H1 (cell line): Measurements from ENCODE around the gene KCNQ1. TPM values are rescaled to one million over a fixed set of nuclear protein-coding genes. Genes with fewer than 3 reads are reported as not detected.

ENCODE experiments used
- CTCF ChIA-PET: fragments of 300-600 bp; sonication (Branson Sonifier 250); formaldehyde crosslinking; loops from one replicate; lab custom pipeline; 2021; ENCODE audit not compliant: partially characterized antibody; lab: Charles Lee
- POLR2A ChIA-PET: fragments of 300-600 bp; sonication (Branson Sonifier 250); formaldehyde crosslinking; loops from one replicate; lab custom pipeline; 2021; ENCODE audit warnings: inconsistent platforms; ENCODE audit not compliant: partially characterized antibody; lab: Charles Lee
- DNase-seq, 2 experiments: peaks; one replicate each; pipeline versions ENCODE4 v3.0.0 to v3.0.0-alpha.2; 2010 to 2022; ENCODE audit warnings: low spot score in 2 of 2, low read depth in 1 of 2, mixed read lengths in 1 of 2
- FAIRE-seq: peaks from 2 replicates; lab custom pipeline; 2011; peaks lifted over from hg19 to GRCh38; lab: Jason Lieb, UNC
- H2AFZ ChIP-seq: 2 replicates; pipeline ENCODE4 v1.8.1; 2012; ENCODE audit warnings: low read length, inconsistent platforms
- H2AK5ac ChIP-seq: 2 replicates; pipeline ENCODE4 v1.6.1; 2013; ENCODE audit warnings: low read depth, low read length
- H2BK120ac ChIP-seq: replicated peaks from 2 replicates; pipeline ENCODE3; 2013; ENCODE audit warnings: low read depth, low read length, inconsistent platforms
- H2BK12ac ChIP-seq: 2 replicates; pipeline ENCODE4 v1.6.1; 2013; ENCODE audit warnings: low read depth, low read length
- H2BK15ac ChIP-seq: 2 replicates; pipeline ENCODE4 v1.6.1; 2013; ENCODE audit warnings: low read length
- H2BK20ac ChIP-seq: 2 replicates; pipeline ENCODE4 v1.6.1; 2013; ENCODE audit warnings: low read length
- H2BK5ac ChIP-seq: 2 replicates; pipeline ENCODE4 v1.6.1; 2013; ENCODE audit warnings: low read depth, low read length
- H3K14ac ChIP-seq: 2 replicates; pipeline ENCODE4 v1.6.1; 2013; ENCODE audit warnings: inconsistent platforms; ENCODE audit not compliant: insufficient read length
- H3K18ac ChIP-seq: 2 replicates; pipeline ENCODE4 v1.6.1; 2013; ENCODE audit warnings: low read length; ENCODE audit errors: extremely low read depth
- H3K23ac ChIP-seq: 2 replicates; pipeline ENCODE4 v1.6.1; 2013; ENCODE audit warnings: inconsistent platforms; ENCODE audit not compliant: insufficient read length
- H3K23me2 ChIP-seq: 2 replicates; pipeline ENCODE4 v1.6.1; 2013; ENCODE audit warnings: low read depth, low read length
- H3K27ac ChIP-seq: 2 replicates; pipeline ENCODE4 v1.6.1; 2011; ENCODE audit warnings: low read depth, low read length, inconsistent platforms
- H3K27me3 ChIP-seq, 4 experiments: replicated peaks in 1 of 4; 1 replicate in 1 of 4; 2 replicates in 3 of 4; pipeline versions ENCODE4 v1.6.1 to v1.8.1; 2011 to 2013; ENCODE audit warnings: low read length in 3 of 4, mild to moderate bottlenecking in 3 of 4, inconsistent platforms in 2 of 4, mixed read lengths in 2 of 4, moderate library complexity in 1 of 4; ENCODE audit not compliant: control insufficient read depth in 3 of 4, insufficient read depth in 3 of 4; ENCODE audit errors: extremely low read depth in 1 of 4
- H3K36me3 ChIP-seq, 4 experiments: 2 replicates each; pipeline versions ENCODE4 v1.6.1 to v1.8.1; 2011 to 2013; ENCODE audit warnings: mild to moderate bottlenecking in 4 of 4, low read length in 3 of 4, moderate library complexity in 2 of 4, control low read depth in 1 of 4, inconsistent platforms in 1 of 4; ENCODE audit not compliant: insufficient read depth in 4 of 4, control insufficient read depth in 2 of 4
- H3K4ac ChIP-seq: replicated peaks from 2 replicates; pipeline ENCODE3; 2013; ENCODE audit warnings: low read length, low read depth, mixed read lengths, inconsistent platforms; ENCODE audit not compliant: insufficient read length
- H3K4me1 ChIP-seq, 4 experiments: replicated peaks in 1 of 4; 1 replicate in 1 of 4; 2 replicates in 3 of 4; pipeline versions ENCODE4 v1.6.1 to v1.8.1; 2011 to 2013; ENCODE audit warnings: low read length in 3 of 4, inconsistent platforms in 2 of 4, mixed read lengths in 1 of 4; ENCODE audit not compliant: insufficient read depth in 4 of 4, control insufficient read depth in 3 of 4
- H3K4me2 ChIP-seq, 2 experiments: 2 replicates each; pipeline versions ENCODE4 v1.6.1 to v1.8.1; 2011 to 2013; ENCODE audit warnings: low read depth in 2 of 2, low read length in 2 of 2, control low read depth in 1 of 2, inconsistent platforms in 1 of 2, mild to moderate bottlenecking in 1 of 2; ENCODE audit not compliant: insufficient read depth in 1 of 2
- H3K4me3 ChIP-seq, 4 experiments: fragments of 200-600, 300-600 bp in 1 of 4; sonication (generic), shearing (Covaris generic), sonication (Bioruptor Twin) in 1 of 4; 2 replicates each; pipeline versions ENCODE4 v1.5.1 to v1.8.1; 2011 to 2016; ENCODE audit warnings: low read length in 4 of 4, low read depth in 3 of 4, control low read depth in 2 of 4, inconsistent platforms in 2 of 4, mild to moderate bottlenecking in 2 of 4, mixed read lengths in 1 of 4, moderate library complexity in 1 of 4; ENCODE audit not compliant: insufficient read depth in 2 of 4; ENCODE audit errors: extremely low read depth in 1 of 4
- H3K56ac ChIP-seq: replicated peaks from 2 replicates; pipeline ENCODE3; 2013; ENCODE audit warnings: low read depth, mild to moderate bottlenecking, mixed read lengths, low read length, inconsistent platforms; ENCODE audit not compliant: insufficient read length
- H3K79me1 ChIP-seq: 2 replicates; pipeline ENCODE4 v1.6.1; 2013; ENCODE audit warnings: low read depth, low read length, control low read depth
- H3K79me2 ChIP-seq, 2 experiments: 2 replicates each; pipeline versions ENCODE4 v1.6.1 to v1.8.1; 2012 to 2013; ENCODE audit warnings: low read length in 2 of 2, mild to moderate bottlenecking in 2 of 2, inconsistent platforms in 1 of 2; ENCODE audit not compliant: insufficient read depth in 2 of 2, control insufficient read depth in 1 of 2
- H3K9ac ChIP-seq, 4 experiments: replicated peaks in 1 of 4; 1 replicate in 1 of 4; 2 replicates in 3 of 4; pipeline versions ENCODE4 v1.6.1 to v1.8.1; 2011 to 2013; ENCODE audit warnings: low read depth in 3 of 4, low read length in 3 of 4, control low read depth in 2 of 4, mild to moderate bottlenecking in 2 of 4, moderate library complexity in 2 of 4, inconsistent platforms in 1 of 4; ENCODE audit errors: extremely low read depth in 1 of 4
- H3K9me3 ChIP-seq, 2 experiments: 2 replicates each; pipeline versions ENCODE4 v1.6.1 to v1.8.1; 2012 to 2013; ENCODE audit warnings: mild to moderate bottlenecking in 2 of 2, moderate library complexity in 2 of 2, control low read depth in 1 of 2, inconsistent platforms in 1 of 2, low read depth in 1 of 2, low read length in 1 of 2, mixed read lengths in 1 of 2; ENCODE audit not compliant: insufficient read depth in 2 of 2
- H4K20me1 ChIP-seq, 2 experiments: replicated peaks in 1 of 2; 2 replicates each; pipeline versions ENCODE3 to v1.8.1; 2011 to 2013; ENCODE audit warnings: inconsistent platforms in 2 of 2, low read length in 2 of 2, mild to moderate bottlenecking in 1 of 2; ENCODE audit not compliant: insufficient read depth in 2 of 2, control insufficient read depth in 1 of 2
- H4K5ac ChIP-seq: 2 replicates; pipeline ENCODE4 v1.6.1; 2013; ENCODE audit warnings: low read length, low read depth, mixed read lengths, inconsistent platforms; ENCODE audit not compliant: insufficient read length
- H4K8ac ChIP-seq: 2 replicates; pipeline ENCODE4 v1.8.0; 2013; ENCODE audit warnings: mild to moderate bottlenecking, moderate library complexity, low read length, inconsistent platforms; ENCODE audit not compliant: insufficient read depth; ENCODE audit errors: extremely low read depth
- H4K91ac ChIP-seq: replicated peaks from 2 replicates; pipeline ENCODE3; 2013; ENCODE audit warnings: low read length, mixed read lengths, inconsistent platforms; ENCODE audit not compliant: insufficient read length
- CBX5 ChIP-seq: fragments of 300-800, 300-1000 bp; sonication (generic); IDR thresholded peaks from 2 replicates; pipeline ENCODE4 v1.7.1; 2016; ENCODE audit warnings: antibody characterized with exemption, low read length, low read depth
- CEBPB ChIP-seq: IDR thresholded peaks from 2 replicates; pipeline ENCODE4 v1.6.1; 2012; ENCODE audit warnings: low read depth, low read length
- CTBP2 ChIP-seq: IDR thresholded peaks from 2 replicates; pipeline ENCODE4 v1.7.0; 2011; ENCODE audit warnings: borderline replicate concordance, mild to moderate bottlenecking, moderate library complexity, mixed read lengths, low read length; ENCODE audit not compliant: insufficient read depth, insufficient read length
- FOSL1 ChIP-seq: IDR thresholded peaks from 2 replicates; pipeline ENCODE4 v1.6.1; 2011; ENCODE audit warnings: mild to moderate bottlenecking, low read depth, low read length, moderate library complexity; ENCODE audit not compliant: insufficient read depth
- GTF2F1 ChIP-seq: IDR thresholded peaks from 2 replicates; pipeline ENCODE4 v1.6.1; 2012; ENCODE audit warnings: low read depth, low read length, improper control_type of control experiment, borderline replicate concordance
- JUND ChIP-seq: IDR thresholded peaks from 2 replicates; pipeline ENCODE4 v1.6.1; 2011; ENCODE audit warnings: mild to moderate bottlenecking, improper control_type of control experiment, low read length
- KDM5A ChIP-seq: fragments of 200-600 bp; IDR thresholded peaks from 2 replicates; pipeline ENCODE4 v1.7.1; 2012; ENCODE audit warnings: mild to moderate bottlenecking, low read length, inconsistent platforms, mixed read lengths
- RXRA ChIP-seq: IDR thresholded peaks from 2 replicates; pipeline ENCODE4 v1.6.1; 2011; ENCODE audit warnings: low read depth, mild to moderate bottlenecking, low read length, moderate library complexity; ENCODE audit not compliant: insufficient read depth
- SIN3A ChIP-seq, 2 experiments: IDR thresholded peaks in 1 of 2; conservative IDR thresholded peaks in 1 of 2; 2 replicates each; pipeline ENCODE4 v1.6.1; 2011 to 2012; ENCODE audit warnings: low read length in 2 of 2, improper control_type of control experiment in 1 of 2, low read depth in 1 of 2, mild to moderate bottlenecking in 1 of 2
- SIRT6 ChIP-seq: IDR thresholded peaks from one replicate; pipeline ENCODE4 v1.7.1; 2012; ENCODE audit warnings: low read length, inconsistent platforms
- SRF ChIP-seq: IDR thresholded peaks from 2 replicates; pipeline ENCODE4 v1.6.1; 2011; ENCODE audit warnings: mild to moderate bottlenecking, low read depth, low read length, moderate library complexity
- TAF1 ChIP-seq: IDR thresholded peaks from 2 replicates; pipeline ENCODE4 v1.6.1; 2011; ENCODE audit warnings: mild to moderate bottlenecking, low read depth, low read length
- WGBS, 2 experiments: shearing (Covaris generic) in 1 of 2; methylation state at CpG; one replicate each; pipeline versions ENCODE4 v1.1.6 to v1.1.7; 2013 to 2015; ENCODE audit warnings: low lambda C conversion rate in 2 of 2, mixed read lengths in 2 of 2, inconsistent platforms in 1 of 2, low coverage in 1 of 2, missing lambda C conversion rate in 1 of 2; ENCODE audit not compliant: insufficient replicate concordance in 2 of 2, insufficient coverage in 1 of 2, insufficient read length in 1 of 2; ENCODE audit errors: extremely low coverage in 1 of 2, missing lambda C conversion rate in 1 of 2; 5-methylcytosine and 5-hydroxymethylcytosine counted together
- polyA plus RNA-seq, 7 experiments: library from polyadenylated mRNA; depleted of rRNA in 3 of 7; stranded (reverse) in 5 of 7; unstranded in 2 of 7; fragments of >200 nt in 5 of 7; fragments of 200-250 nt in 2 of 7; gene quantifications; 1 replicate in 5 of 7; 2 replicates in 1 of 7; 4 replicates in 1 of 7; pipeline versions ENCODE4 v1.2.1 to v1.2.3, GENCODE V29; 2011 to 2013; ENCODE audit warnings: missing spikeins in 2 of 7, mixed read lengths in 2 of 7
- total RNA-seq: library from RNA; stranded (reverse); fragmentation: NEBNext Ultra II Directional; extraction: Animal tissue kit (Norgen Biotek cat#: 25700); gene quantifications from 2 replicates; pipeline ENCODE4 v1.2.1, GENCODE V29; 2021
- TF ChIP-seq, protein P1 (sequence below): IDR thresholded peaks from 2 replicates; pipeline ENCODE4 v1.6.1; 2012; ENCODE audit warnings: inconsistent platforms

Gene KCNQ1
- total and polyA plus RNA-seq, 2 of the 8 experiments (the other 6 are each of a cell fraction or from before 2014, with no cell fraction given) = 1.9 to 2.0 TPM

GRCh38 chr11:2711161-2711560, 266.4 kb downstream of the KCNQ1 start:
- Histone ChIP-seq H3K18ac (no peak overlapping the region), H4K20me1 (peaks cover 0 to 2% of the 10 kb centered on the region in 2 experiments), H2BK5ac (no peak overlapping the region), H3K14ac (no peak overlapping the region), H3K23me2 (no peaks in the 10 kb centered on the region), H2BK20ac (no peak overlapping the region), H2AK5ac (no peak overlapping the region), H3K79me1 (no peaks in the 10 kb centered on the region), H3K9ac (no peak overlapping the region), H4K8ac (no peak overlapping the region; the same call in 1 of the 2 replicates), H3K4ac (no peak overlapping the region), H3K4me1 (peaks cover 0 to 3% (median 1%) of the 10 kb centered on the region in 4 experiments; a peak in 2 of 7 replicates), H3K79me2 (no peaks in the 10 kb centered on the region), H3K4me3 (no peak overlapping the region), H4K5ac (no peak overlapping the region), H3K27ac (no peak overlapping the region), H3K36me3 (no peaks in the 10 kb centered on the region), H2BK120ac (no peak overlapping the region), H2AFZ (no peak overlapping the region), H3K9me3 (peaks cover 0 to 9% of the 10 kb centered on the region in 2 experiments; a peak in 2 of 4 replicates), H2BK15ac (no peak overlapping the region), H2BK12ac (no peak overlapping the region), H3K4me2 (no peak overlapping the region), H3K23ac (no peak overlapping the region), H3K56ac (no peak overlapping the region), H3K27me3 (peaks cover 0 to 71% (median 46%) of the 10 kb centered on the region in 4 experiments; a peak in 5 of 7 replicates), H4K91ac (no peak overlapping the region)
- CTCF ChIA-PET = no interaction called here
- DNase-seq = no peak
- whole genome bisulfite sequencing, 2 experiments = 97% methylated on average over 6 of the region's 6 CpGs; no CpG with 5 or more reads in 1 of the 2 experiments
- POLR2A ChIA-PET = interaction anchor here (0.7 kb wide), 1 partner anchor 11 kb away, joined by 3 read pairs; the partner anchor contains the start of gene KCNQ1OT1
- no peak for FAIRE-seq
- TF ChIP-seq, protein P1, sequence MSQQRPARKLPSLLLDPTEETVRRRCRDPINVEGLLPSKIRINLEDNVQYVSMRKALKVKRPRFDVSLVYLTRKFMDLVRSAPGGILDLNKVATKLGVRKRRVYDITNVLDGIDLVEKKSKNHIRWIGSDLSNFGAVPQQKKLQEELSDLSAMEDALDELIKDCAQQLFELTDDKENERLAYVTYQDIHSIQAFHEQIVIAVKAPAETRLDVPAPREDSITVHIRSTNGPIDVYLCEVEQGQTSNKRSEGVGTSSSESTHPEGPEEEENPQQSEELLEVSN = no peak
- TF ChIP-seq KDM5A (no peak), SIN3A (conservative IDR thresholded peaks at IDR 0.05 in 1 of 2, IDR thresholded peaks at IDR 0.05 in 1 of 2; ENCODE audit: low read depth in 1 of 2, low read length in 2 of 2) (no peak), FOSL1 (no peak), TAF1 (no peak), JUND (no peak), CBX5 (no peak), SRF (no peak), CTBP2 (no peak), CEBPB (no peak), SIRT6 (no peak), GTF2F1 (no peak), RXRA (no peak)
